ENCODE measurements around the gene STK11. TPM values are rescaled to one million over a fixed set of nuclear protein-coding genes. Genes with fewer than 3 reads are reported as not detected.
A peak's percentile ranks its signal among the peaks of the same experiment; 100 is the strongest.

Gene STK11
- total RNA-seq, 1 experiment from 2014 or later, result 53.0 TPM

DNA sequence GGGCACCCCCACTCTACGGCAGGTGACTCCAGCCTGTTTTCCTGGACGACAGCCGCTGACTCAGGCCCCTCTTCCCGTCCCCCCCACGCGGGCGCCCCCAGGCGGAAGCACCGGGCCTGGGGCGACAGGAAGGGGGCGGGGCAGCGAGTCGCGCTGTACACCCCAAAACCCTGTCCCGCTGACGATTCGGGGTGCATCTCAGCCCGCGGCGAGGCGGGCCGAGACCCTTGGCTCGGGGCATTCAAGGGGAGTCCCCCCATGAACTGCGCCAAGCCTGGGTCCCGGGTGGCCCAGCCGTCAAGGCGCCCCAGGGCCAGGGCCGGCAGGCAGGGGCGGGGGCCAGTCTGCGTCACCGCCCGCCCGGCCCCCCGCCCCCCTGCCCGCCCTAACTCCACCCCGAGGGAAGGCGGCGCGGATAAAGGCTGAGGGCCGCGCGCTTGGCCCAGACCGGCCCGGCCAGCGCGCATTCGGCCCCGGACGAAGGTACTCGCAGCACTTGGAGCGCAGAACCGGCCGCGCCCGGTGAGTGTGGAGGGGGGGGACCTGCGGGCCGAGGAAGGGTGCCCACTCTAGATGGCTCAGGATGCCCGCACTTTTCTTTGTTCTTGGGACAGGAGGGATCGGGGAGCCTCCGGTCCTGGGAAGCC is 42.7 kb downstream of the STK11 start, which contains the start of gene MIDN:
Gene MIDN, plus strand, starts transcription at position 445 of the 647 bp plus-strand sequence. CDS start 1,714 bp downstream, outside the sequence.
- no peaks in the 10 kb centered on the region for H3K9me3 ChIP-seq (ENCODE audit: insufficient read depth, low read depth)
- no TSS peak for BruUV-seq (replicated peaks)
- POLR2A ChIA-PET (ENCODE audit: unreplicated experiment), result no interaction called here

DNA sequence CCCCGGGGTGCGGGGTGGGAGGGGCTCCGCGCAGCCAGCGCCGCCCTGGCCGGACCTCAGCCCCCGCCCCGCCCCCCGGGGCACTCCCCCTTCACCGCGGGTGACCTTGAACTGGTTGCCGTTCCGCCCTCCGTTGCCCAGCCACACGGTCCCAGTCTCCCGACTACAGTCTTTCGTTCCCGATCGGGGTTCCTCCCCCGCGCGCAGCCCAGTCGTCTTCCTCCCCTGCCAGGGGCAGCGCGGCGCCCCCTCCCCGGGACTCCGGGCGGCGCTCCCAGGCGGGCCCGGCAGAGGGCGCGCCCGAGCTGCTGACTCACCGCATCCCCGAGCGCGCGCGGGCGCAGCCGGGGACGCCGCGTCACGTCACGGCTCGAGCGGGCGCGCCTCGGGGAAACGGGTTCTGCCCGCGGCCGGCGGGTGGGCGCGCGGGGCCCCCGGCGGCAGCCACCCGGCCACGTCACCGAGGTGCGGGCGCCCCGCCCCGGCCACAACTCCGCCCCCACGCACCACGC is 43.3 kb downstream of the STK11 start:
- H4K20me1 ChIP-seq (ENCODE audit: insufficient read depth), result 0 out of 2 replicates have a peak, but pooled peaks cover 5% of the 10 kb centered on the region
- H3K9me2 ChIP-seq (ENCODE audit: insufficient read depth), result no peaks in the 10 kb centered on the region
- CTCF ChIA-PET, result no interaction called here
- no peaks in the 10 kb centered on the region for H3K27me3 ChIP-seq (ENCODE audit: insufficient read depth, low read depth)
- POLR2A ChIA-PET (ENCODE audit: unreplicated experiment), result no interaction called here
- H3K4me2 ChIP-seq, result peak overlapping the region; percentile 57; the same call in 1 of the 2 replicates
- H3K4me1 ChIP-seq (replicated peaks; ENCODE audit: insufficient read depth), result peaks cover 21% of the 10 kb centered on the region
- peak in 1 of 2 experiments; percentile 52 for DNase-seq
- 0 out of 2 replicates have a peak overlapping the region, but pooled peaks have one; percentile 69 for H2AFZ ChIP-seq
- intact Hi-C loops (cut with micrococcal nuclease; ENCODE audit: unreplicated experiment), result loop anchor here (5.0 kb wide), 1 partner anchor 67 kb away; no protein-coding TSS in a partner anchor
- peak overlapping the region; percentile 75; the same call in 1 of the 2 replicates for H3K4me3 ChIP-seq
- H3K27ac ChIP-seq, result peak overlapping the region; percentile 84
- H3K79me2 ChIP-seq (ENCODE audit: low read depth), result peaks cover 26% of the 10 kb centered on the region
- H3K36me3 ChIP-seq (ENCODE audit: low read depth), result no peaks in the 10 kb centered on the region
- TF ChIP-seq, protein P1, sequence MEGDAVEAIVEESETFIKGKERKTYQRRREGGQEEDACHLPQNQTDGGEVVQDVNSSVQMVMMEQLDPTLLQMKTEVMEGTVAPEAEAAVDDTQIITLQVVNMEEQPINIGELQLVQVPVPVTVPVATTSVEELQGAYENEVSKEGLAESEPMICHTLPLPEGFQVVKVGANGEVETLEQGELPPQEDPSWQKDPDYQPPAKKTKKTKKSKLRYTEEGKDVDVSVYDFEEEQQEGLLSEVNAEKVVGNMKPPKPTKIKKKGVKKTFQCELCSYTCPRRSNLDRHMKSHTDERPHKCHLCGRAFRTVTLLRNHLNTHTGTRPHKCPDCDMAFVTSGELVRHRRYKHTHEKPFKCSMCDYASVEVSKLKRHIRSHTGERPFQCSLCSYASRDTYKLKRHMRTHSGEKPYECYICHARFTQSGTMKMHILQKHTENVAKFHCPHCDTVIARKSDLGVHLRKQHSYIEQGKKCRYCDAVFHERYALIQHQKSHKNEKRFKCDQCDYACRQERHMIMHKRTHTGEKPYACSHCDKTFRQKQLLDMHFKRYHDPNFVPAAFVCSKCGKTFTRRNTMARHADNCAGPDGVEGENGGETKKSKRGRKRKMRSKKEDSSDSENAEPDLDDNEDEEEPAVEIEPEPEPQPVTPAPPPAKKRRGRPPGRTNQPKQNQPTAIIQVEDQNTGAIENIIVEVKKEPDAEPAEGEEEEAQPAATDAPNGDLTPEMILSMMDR (conservative IDR thresholded peaks at IDR 0.05), result peak; percentile 73
- TF ChIP-seq EZH2 (IDR thresholded peaks at IDR 0.05; ENCODE audit: low read depth), result no peak
- TSS peak; percentile 59 for BruUV-seq (replicated peaks)
- no peaks in the 10 kb centered on the region for H3K9me3 ChIP-seq (ENCODE audit: insufficient read depth, low read depth)
- peaks cover 22% of the 10 kb centered on the region for H3F3A ChIP-seq (ENCODE audit: insufficient read depth, low read depth)

More for the DNA sequence above, 42.7 kb downstream of the STK11 start, which contains the start of gene MIDN:
- Histone ChIP-seq H3K4me3 (peak within 1 kb of the TSS; percentile 75), H3K79me2 (ENCODE audit: low read depth) (peaks cover 20% of the 10 kb centered on the region), H2AFZ (0 out of 2 replicates have a peak within 1 kb of the TSS, but pooled peaks have one; percentile 69), H3K36me3 (ENCODE audit: low read depth) (no peaks in the 10 kb centered on the region), H3K27me3 (ENCODE audit: insufficient read depth, low read depth) (no peaks in the 10 kb centered on the region), H3K9me2 (ENCODE audit: insufficient read depth) (no peaks in the 10 kb centered on the region), H4K20me1 (ENCODE audit: insufficient read depth) (no peaks in the 10 kb centered on the region), H3K4me2 (peak within 1 kb of the TSS; percentile 59), H3K4me1 (replicated peaks; ENCODE audit: insufficient read depth) (peaks cover 20% of the 10 kb centered on the region; the same call in 1 of the 2 replicates), H3K27ac (peak within 1 kb of the TSS; percentile 84), H3F3A (ENCODE audit: insufficient read depth, low read depth) (peaks cover 24% of the 10 kb centered on the region)
- no peak for TF ChIP-seq EZH2 (IDR thresholded peaks at IDR 0.05; ENCODE audit: low read depth)
- TF ChIP-seq, protein P1 (conservative IDR thresholded peaks at IDR 0.05), result no peak; the same call in 1 of the 2 replicates
- DNase-seq, result peak; percentile 77 to 78
- CTCF ChIA-PET, result no interaction called here
- intact Hi-C loops (cut with micrococcal nuclease; ENCODE audit: unreplicated experiment), result loop anchor here (5.0 kb wide), 1 partner anchor 66 kb away; no protein-coding TSS in a partner anchor

DNA sequence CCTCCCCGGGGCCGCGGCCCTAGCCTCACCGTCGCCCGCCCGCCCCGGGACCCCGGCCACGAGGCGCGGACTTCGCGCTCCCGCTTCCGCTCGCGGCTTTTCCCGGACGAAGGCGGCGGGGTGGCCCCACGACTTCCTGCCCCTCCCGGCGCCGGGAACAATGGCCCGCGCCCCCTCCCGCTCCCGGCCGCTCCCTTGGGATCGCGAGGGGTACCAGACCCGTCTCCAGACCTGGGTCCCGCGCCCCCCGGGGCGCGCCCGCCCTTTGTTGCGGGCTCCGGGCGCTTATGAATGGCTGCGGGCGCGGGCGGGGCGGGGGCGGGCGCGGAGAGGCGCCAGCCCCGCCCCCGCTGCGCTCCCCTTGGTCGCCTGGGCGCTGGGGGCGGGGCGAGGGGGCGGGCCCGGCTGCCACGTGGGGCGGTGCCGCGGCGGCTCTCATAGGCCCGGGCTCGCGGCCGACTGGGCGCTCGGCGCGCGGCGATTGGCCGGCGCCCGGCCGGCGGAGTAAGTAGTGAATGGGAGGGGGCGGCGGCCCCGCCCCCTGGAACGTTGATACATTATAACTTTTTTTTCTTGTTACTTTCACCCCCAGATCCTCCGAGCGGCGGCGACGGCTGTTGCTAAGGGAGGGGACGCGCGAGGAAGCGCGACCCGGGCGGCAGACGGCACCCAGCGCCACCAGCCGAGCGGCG is 43.9 kb downstream of the STK11 start:
- CTCF ChIA-PET, result no interaction called here

More for the DNA sequence above, 43.9 kb downstream of the STK11 start:
- Histone ChIP-seq H3K4me3 (peak overlapping the region; percentile 61; the same call in 1 of the 2 replicates), H4K20me1 (ENCODE audit: insufficient read depth) (0 out of 2 replicates have a peak, but pooled peaks cover 5% of the 10 kb centered on the region), H3K4me1 (replicated peaks; ENCODE audit: insufficient read depth) (peaks cover 22% of the 10 kb centered on the region), H3K4me2 (peak overlapping the region; percentile 47; the same call in 1 of the 2 replicates), H3K9me3 (ENCODE audit: insufficient read depth, low read depth) (no peaks in the 10 kb centered on the region), H3K27me3 (ENCODE audit: insufficient read depth, low read depth) (no peaks in the 10 kb centered on the region), H2AFZ (no peak overlapping the region), H3K79me2 (ENCODE audit: low read depth) (peaks cover 32% of the 10 kb centered on the region), H3K27ac (peak overlapping the region; percentile 84), H3F3A (ENCODE audit: insufficient read depth, low read depth) (peaks cover 26% of the 10 kb centered on the region), H3K9me2 (ENCODE audit: insufficient read depth) (no peaks in the 10 kb centered on the region), H3K36me3 (ENCODE audit: low read depth) (peaks cover 2% of the 10 kb centered on the region; the same call in 1 of the 2 replicates)
- POLR2A ChIA-PET (ENCODE audit: unreplicated experiment), result no interaction called here
- intact Hi-C loops (cut with micrococcal nuclease; ENCODE audit: unreplicated experiment), result loop anchor here (5.0 kb wide), 1 partner anchor 67 kb away; no protein-coding TSS in a partner anchor
- TF ChIP-seq, protein P1 (conservative IDR thresholded peaks at IDR 0.05), result no peak
- no TSS peak for BruUV-seq (replicated peaks)
- DNase-seq, result peak; percentile 70 to 90

Measured in PC-9 (cell line).